Inflammatory macrophage treated with lipopolysaccharide for 1 hour (primary cell): Measurements from ENCODE around the gene BBS1.
"Not testable (repeated sequence)": the region's sequence is repeated elsewhere in the genome, so short reads cannot be mapped to it uniquely, and the experiment has no call there.

Source experiments
- DNase-seq, 2 donors: peaks; one replicate each; pipeline ENCODE4 v3.0.0-alpha.2; 2020 to 2022

BBS1 gene

GRCh38 chr11:66582565-66583147 lies 72.2 kb downstream of the BBS1 start:
- not testable (repeated sequence) for DNase-seq
